Coronary artery (tissue), 2 donors: ENCODE measurements around the gene NEXMIF.
"Not testable (repeated sequence)": the region's sequence is repeated elsewhere in the genome, so short reads cannot be mapped to it uniquely, and the experiment has no call there.

Source experiments
- DNase-seq: peaks from one replicate; pipeline ENCODE4 v3.0.0-alpha.2; 2017; ENCODE audit warnings: low spot score
- H3K27ac ChIP-seq, 2 donors: fragments of 200-600 bp; sonication (generic); one replicate each; pipeline ENCODE4 v1.5.1; 2016 to 2019
- H3K4me3 ChIP-seq: fragments of 200-600 bp; sonication (generic); 2 replicates; pipeline ENCODE4 v1.5.1; 2016; ENCODE audit warnings: mild to moderate bottlenecking, moderate library complexity
- CTCF ChIP-seq: fragments of 200-600 bp; sonication (generic); IDR thresholded peaks from one replicate; pipeline ENCODE4 v1.5.1; 2019; ENCODE audit warnings: antibody characterized with exemption

Gene NEXMIF

GRCh38 chrX:74922922-74923543 is 2.2 kb downstream of the NEXMIF start:
- DNase-seq, result no peak
- no peak overlapping the region for H3K27ac ChIP-seq
- H3K4me3 ChIP-seq, result no peak overlapping the region
- TF ChIP-seq CTCF, result no peak

- Histone ChIP-seq H3K4me3 (no peak overlapping the region), H3K27ac (no peak overlapping the region)
- DNase-seq, result no peak
- TF ChIP-seq CTCF, result no peak
These were observed 13.8 kb downstream of the NEXMIF start for GRCh38 chrX:74911494-74911893.

- DNase-seq, result no peak
- TF ChIP-seq CTCF, result no peak
- H3K27ac ChIP-seq, result no peak overlapping the region
- no peak overlapping the region for H3K4me3 ChIP-seq
These were observed 18.8 kb downstream of the NEXMIF start for GRCh38 chrX:74906417-74906816.

DNA sequence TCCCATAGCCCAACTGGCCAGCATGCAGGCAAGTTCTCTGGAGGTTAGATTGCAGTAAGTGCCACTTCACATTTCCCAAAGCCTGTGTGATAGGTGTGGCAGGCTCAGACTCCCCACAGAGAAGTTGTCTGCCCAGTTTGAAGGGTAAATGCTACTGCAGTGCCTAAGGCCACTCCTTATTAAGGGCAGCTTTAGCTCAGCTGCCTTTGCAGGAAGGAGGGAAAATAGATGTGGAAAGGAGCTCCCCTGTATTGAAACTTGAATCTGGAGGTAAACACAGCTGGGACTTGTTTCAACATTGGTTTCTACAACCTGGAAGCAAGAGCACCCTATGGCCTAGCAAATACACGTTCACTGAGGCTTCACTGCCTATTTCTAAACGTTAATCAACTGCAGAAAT is 22.4 kb downstream of the NEXMIF start:
- H3K4me3 ChIP-seq, result no peak overlapping the region
- no peak overlapping the region for H3K27ac ChIP-seq
- no peak for TF ChIP-seq CTCF
- no peak for DNase-seq

DNA sequence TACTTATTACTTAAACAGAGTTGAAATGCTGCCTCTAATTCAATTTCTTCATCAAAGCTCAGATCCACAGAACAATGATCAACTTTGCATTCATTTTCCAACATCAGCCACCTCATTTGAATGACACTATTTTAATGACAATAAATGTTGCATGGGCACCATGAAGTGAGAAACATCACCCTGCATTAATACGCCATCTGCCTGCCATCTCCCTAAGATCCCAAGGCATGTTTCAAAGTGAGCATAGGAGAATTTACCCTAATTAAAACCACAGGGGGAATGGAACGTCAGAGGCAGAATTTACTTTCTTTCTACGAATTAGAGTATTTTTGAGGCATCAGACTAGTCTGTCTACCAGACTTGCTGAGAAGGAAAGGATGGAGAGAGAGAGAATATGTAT is 32.7 kb downstream of the NEXMIF start:
- no peak overlapping the region for H3K4me3 ChIP-seq
- H3K27ac ChIP-seq, result no peak overlapping the region
- TF ChIP-seq CTCF, result no peak
- no peak for DNase-seq

GRCh38 chrX:74890676-74891430 is 34.4 kb downstream of the NEXMIF start:
- TF ChIP-seq CTCF, result no peak
- H3K27ac ChIP-seq, result no peak overlapping the region
- no peak for DNase-seq
- H3K4me3 ChIP-seq, result no peak overlapping the region

- not testable (repeated sequence) for H3K4me3 ChIP-seq, H3K27ac ChIP-seq, DNase-seq
These were observed 42.9 kb downstream of the NEXMIF start for GRCh38 chrX:74882383-74882782.
